ENCODE measurements around the gene COL6A5.

COL6A5 gene

DNA sequence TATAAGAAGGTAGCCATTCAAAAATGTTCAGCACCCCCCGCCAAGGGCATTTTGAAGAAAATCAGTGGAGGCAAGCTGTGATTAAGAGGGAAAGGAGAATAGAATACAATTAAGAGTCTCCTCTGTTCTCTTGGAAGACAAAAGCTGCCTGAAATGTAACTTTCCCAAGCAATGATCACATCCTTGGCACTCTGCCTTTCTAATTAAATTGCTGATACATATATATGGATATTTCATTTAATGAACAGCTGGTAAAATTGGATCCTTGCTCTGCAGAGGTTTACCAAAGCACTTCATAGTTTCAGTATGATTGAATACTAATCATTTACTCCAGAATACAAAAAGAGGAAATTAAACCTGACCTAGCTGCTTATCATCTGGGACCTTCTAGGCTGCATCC is 182.0 kb downstream of the COL6A5 start:
- no peak for DNase-seq

DNA sequence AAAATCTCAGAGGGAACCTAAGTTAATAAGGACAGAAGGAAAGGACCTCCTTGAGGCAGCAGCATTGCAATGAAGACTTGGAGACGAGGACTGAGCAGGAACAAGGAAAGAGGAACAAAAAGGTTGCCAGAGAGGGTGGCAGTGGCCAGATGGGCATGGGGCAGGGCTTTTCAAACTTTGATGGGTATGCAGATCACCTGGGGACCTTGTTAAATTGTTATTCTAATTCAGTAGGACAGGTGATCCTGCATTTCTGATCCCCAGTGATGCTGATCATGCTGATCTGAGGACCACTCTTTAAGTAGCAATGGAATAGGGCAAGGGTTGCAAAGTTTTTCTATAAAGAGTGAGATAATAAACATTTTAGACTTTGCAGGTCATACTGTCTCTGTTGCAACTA is 182.6 kb downstream of the COL6A5 start:
- DNase-seq = no peak

DNA sequence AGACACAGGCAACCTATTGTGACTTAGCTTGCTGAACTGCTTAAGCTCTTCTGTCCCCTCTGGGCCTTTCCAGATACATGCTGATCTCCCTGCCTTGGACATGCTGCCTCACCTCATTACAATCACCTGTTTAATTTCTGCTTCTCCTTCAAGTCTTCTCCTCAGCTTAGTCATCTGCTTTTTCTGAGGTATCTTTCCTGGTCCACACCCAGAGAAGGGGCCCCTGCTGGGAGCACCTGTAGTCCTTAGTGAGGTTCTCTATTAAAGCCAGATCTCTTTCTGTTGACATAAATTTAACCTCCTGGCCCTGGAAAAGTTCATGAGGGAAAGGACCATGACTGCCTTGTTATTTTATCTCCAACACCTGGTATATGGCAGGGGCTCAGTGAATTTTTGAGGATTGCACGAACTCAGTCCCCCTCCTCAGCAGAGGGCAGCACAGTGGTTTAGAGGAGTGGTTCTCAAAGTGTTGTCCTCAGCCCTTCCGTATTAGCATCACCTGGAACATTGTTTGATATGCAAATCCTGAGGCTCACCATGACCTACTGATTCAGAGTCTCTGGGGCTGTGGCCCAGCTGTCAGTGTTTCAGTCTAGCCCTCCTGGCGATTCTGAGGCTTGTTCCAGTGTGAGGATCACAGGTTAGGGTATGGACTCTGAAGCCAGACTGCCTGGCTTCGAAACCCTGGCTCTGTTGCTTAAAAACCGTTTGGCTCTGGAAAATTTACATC is 184.2 kb downstream of the COL6A5 start:
- DNase-seq = no peak

DNA sequence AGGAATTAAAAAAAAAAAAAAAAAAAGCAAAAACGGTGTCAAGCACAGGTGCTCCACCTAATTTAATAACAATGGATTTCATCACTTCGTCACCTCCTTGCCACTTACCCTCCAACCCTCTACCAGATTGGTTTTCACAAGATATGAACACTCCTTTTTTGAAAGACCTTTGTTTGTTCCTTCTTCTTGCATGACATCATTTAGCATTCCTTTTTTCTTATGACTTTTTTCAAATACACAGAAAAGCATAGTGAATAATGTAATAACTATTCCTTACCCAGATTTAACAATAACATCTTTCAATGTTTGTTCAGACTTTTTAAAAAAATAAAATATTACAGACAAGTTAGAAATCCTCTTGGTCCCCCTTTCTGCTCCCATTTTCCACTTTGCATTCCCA is 187.8 kb downstream of the COL6A5 start:
- DNase-seq = no peak

All from SW 1271 (cell line).